Measurements from ENCODE around the gene SRD5A1.

GRCh38 chr5:6636293-6636692, 3.1 kb downstream of the SRD5A1 start:
- no peak for TF ChIP-seq POLR2AphosphoS5 (IDR thresholded peaks at IDR 0.05; ENCODE audit: low read depth, low read length)
- TF ChIP-seq TCF7L2 (IDR thresholded peaks at IDR 0.05; ENCODE audit: low read depth, low read length), result no peak
- no peak for TF ChIP-seq CTCF (IDR thresholded peaks at IDR 0.05)
- TF ChIP-seq REST (IDR thresholded peaks at IDR 0.05; ENCODE audit: insufficient read depth in 1 of 2, low read depth in 2 of 2, low read length in 1 of 2), result no peak

All from Panc1 (cell line).